ENCODE data around the gene GRIN3A.

The GRIN3A gene

GRCh38 chr9:101540069-101540468, 198.4 kb downstream of the GRIN3A start:
- DNase-seq (ENCODE audit: low read depth), result no peak
- TF ChIP-seq CTCF (IDR thresholded peaks at IDR 0.05; ENCODE audit: control insufficient read depth, extremely low read depth, insufficient read depth), result no peak
- no peak overlapping the region for H3K4me3 ChIP-seq (ENCODE audit: low read depth, low read length)

GRCh38 chr9:101536938-101537337, 201.5 kb downstream of the GRIN3A start:
- H3K4me3 ChIP-seq (ENCODE audit: low read depth, low read length), result no peak overlapping the region
- TF ChIP-seq CTCF (IDR thresholded peaks at IDR 0.05; ENCODE audit: control insufficient read depth, extremely low read depth, insufficient read depth), result no peak
- DNase-seq (ENCODE audit: low read depth), result no peak

- DNase-seq (ENCODE audit: low read depth), result no peak
These were observed 202.1 kb downstream of the GRIN3A start for GRCh38 chr9:101536351-101536750.

GRCh38 chr9:101533334-101534204, 204.9 kb downstream of the GRIN3A start, which contains the start of gene RNF20:
TSS of gene RNF20 (plus strand) at chr9:101533853. CDS start at chr9:101535424, 1,571 bp downstream.
- peak within 1 kb of the TSS; percentile 86 for H3K4me3 ChIP-seq (ENCODE audit: low read depth, low read length)
- peak; percentile 97 for DNase-seq (ENCODE audit: low read depth)
- no peak for TF ChIP-seq CTCF (IDR thresholded peaks at IDR 0.05; ENCODE audit: control insufficient read depth, extremely low read depth, insufficient read depth)

More at GRCh38 chr9:101536351-101536750, 202.1 kb downstream of the GRIN3A start:
- TF ChIP-seq CTCF (IDR thresholded peaks at IDR 0.05; ENCODE audit: control insufficient read depth, extremely low read depth, insufficient read depth), result no peak
- H3K4me3 ChIP-seq (ENCODE audit: low read depth, low read length), result no peak overlapping the region

- no peak for DNase-seq (ENCODE audit: low read depth)
- TF ChIP-seq CTCF (IDR thresholded peaks at IDR 0.05; ENCODE audit: control insufficient read depth, extremely low read depth, insufficient read depth), result peak; percentile 85
These were observed 208.3 kb downstream of the GRIN3A start for GRCh38 chr9:101530076-101530711.

GRCh38 chr9:101528015-101528414, 210.4 kb downstream of the GRIN3A start:
- no peak for DNase-seq (ENCODE audit: low read depth)
- no peak overlapping the region for H3K4me3 ChIP-seq (ENCODE audit: low read depth, low read length)
- TF ChIP-seq CTCF (IDR thresholded peaks at IDR 0.05; ENCODE audit: control insufficient read depth, extremely low read depth, insufficient read depth), result no peak

More at GRCh38 chr9:101530076-101530711, 208.3 kb downstream of the GRIN3A start:
- H3K4me3 ChIP-seq (ENCODE audit: low read depth, low read length), result no peak overlapping the region

All from LNCaP clone FGC (cell line).